GOT3 (cell line): ENCODE data around the gene PITPNM3.
"Not testable (repeated sequence)": the region's sequence is repeated elsewhere in the genome, so short reads cannot be mapped to it uniquely, and the experiment has no call there.

Experiments
- DNase-seq: peaks from one replicate; lab custom pipeline; 2025; ENCODE audit warnings: mixed read lengths; lab: John Stamatoyannopoulos, UW

The PITPNM3 gene

GRCh38 chr17:6574687-6575595 lies 18.6 kb upstream of the PITPNM3 start:
- DNase-seq = peak; percentile 32

GRCh38 chr17:6573982-6574686 lies 17.8 kb upstream of the PITPNM3 start:
- no peak for DNase-seq

GRCh38 chr17:6573495-6573894 lies 17.1 kb upstream of the PITPNM3 start:
- not testable (repeated sequence) for DNase-seq

- DNase-seq = no peak
These were observed 16.6 kb upstream of the PITPNM3 start for GRCh38 chr17:6572972-6573370.

GRCh38 chr17:6571452-6571781 lies 15.1 kb upstream of the PITPNM3 start:
- DNase-seq = no peak

- DNase-seq = no peak
These were observed 14.5 kb upstream of the PITPNM3 start for GRCh38 chr17:6570731-6571451.

- no peak for DNase-seq
These were observed 13.3 kb upstream of the PITPNM3 start for GRCh38 chr17:6569370-6570285.

- DNase-seq = no peak
These were observed 11.9 kb upstream of the PITPNM3 start for GRCh38 chr17:6568184-6568758.

GRCh38 chr17:6567528-6568183 lies 11.3 kb upstream of the PITPNM3 start:
- DNase-seq = no peak

GRCh38 chr17:6561446-6561845 lies 5.1 kb upstream of the PITPNM3 start:
- DNase-seq = no peak

GRCh38 chr17:6560496-6560895 lies 4.1 kb upstream of the PITPNM3 start:
- DNase-seq = no peak

- DNase-seq = no peak
These were observed 3.4 kb upstream of the PITPNM3 start for GRCh38 chr17:6559753-6560215.

GRCh38 chr17:6558932-6559752 lies 2.8 kb upstream of the PITPNM3 start:
- DNase-seq = no peak

GRCh38 chr17:6558276-6558675 lies 1.9 kb upstream of the PITPNM3 start:
- no peak for DNase-seq

GRCh38 chr17:6557040-6557438 lies 684 bp upstream of the PITPNM3 start:
- DNase-seq = no peak

GRCh38 chr17:6555331-6556120 lies 829 bp downstream of the PITPNM3 start:
- no peak for DNase-seq

GRCh38 chr17:6554871-6555330 lies 1.5 kb downstream of the PITPNM3 start:
- no peak for DNase-seq

GRCh38 chr17:6554342-6554741 lies 2.0 kb downstream of the PITPNM3 start:
- DNase-seq = no peak
